HepG2 (cell line): ENCODE results near the gene MTRFR. TPM values are rescaled to one million over a fixed set of nuclear protein-coding genes. Genes with fewer than 3 reads are reported as not detected.

ENCODE experiments used
- AHR ChIP-seq: IDR thresholded peaks from 2 replicates; pipeline ENCODE4 v1.6.1; 2018; ENCODE audit warnings: missing genetic modification reagents, missing compliant biosample characterization
- ARID2 ChIP-seq: sonication (generic); formaldehyde crosslinking; IDR thresholded peaks from 2 replicates; pipeline ENCODE4 v1.8.1; 2022; ENCODE audit warnings: mild to moderate bottlenecking, missing genetic modification reagents, borderline replicate concordance
- EZH2 ChIP-seq: conservative IDR thresholded peaks from 2 replicates; pipeline ENCODE4 v1.6.1; 2012; ENCODE audit warnings: mild to moderate bottlenecking, low read depth, low read length, moderate library complexity
- FOXA1 ChIP-seq, 2 experiments: fragments of 450-650 bp in 1 of 2; sonication (generic) in 1 of 2; formaldehyde crosslinking in 1 of 2; IDR thresholded peaks; 2 replicates each; pipeline versions ENCODE4 v1.4.0 to v1.6.1; 2016 to 2020; ENCODE audit warnings: missing genetic modification reagents in 1 of 2
- GLMP ChIP-seq: sonication (generic); formaldehyde crosslinking; IDR thresholded peaks from 2 replicates; pipeline ENCODE4 v1.9.0; 2021; ENCODE audit warnings: missing genetic modification reagents, mild to moderate bottlenecking, borderline replicate concordance
- GTF2F1 ChIP-seq: fragments of 150-350 bp; IDR thresholded peaks from 2 replicates; pipeline ENCODE4 v1.6.1; 2014; ENCODE audit warnings: low read length
- HMGXB3 ChIP-seq: sonication (generic); formaldehyde crosslinking; IDR thresholded peaks from 2 replicates; pipeline ENCODE4 v1.4.0; 2020; ENCODE audit warnings: missing genetic modification reagents, borderline replicate concordance
- HNF1B ChIP-seq: sonication (generic); formaldehyde crosslinking; IDR thresholded peaks from 2 replicates; pipeline ENCODE4 v1.5.1; 2020; ENCODE audit warnings: mild to moderate bottlenecking, moderate library complexity, missing genetic modification reagents
- HNRNPUL1 ChIP-seq: fragments of 200-400 bp; formaldehyde crosslinking; IDR thresholded peaks from 2 replicates; pipeline ENCODE4 v1.6.1; 2017; ENCODE audit warnings: low read depth, mild to moderate bottlenecking, low read length, moderate library complexity
- ISX ChIP-seq: sonication (generic); formaldehyde crosslinking; conservative IDR thresholded peaks from 2 replicates; pipeline ENCODE4 v1.5.0; 2020; ENCODE audit warnings: missing genetic modification reagents
- MYPOP ChIP-seq: sonication (generic); formaldehyde crosslinking; IDR thresholded peaks from 2 replicates; pipeline ENCODE4 v1.8.1; 2023; ENCODE audit warnings: mild to moderate bottlenecking, moderate library complexity, missing genetic modification reagents
- SMAD1 ChIP-seq: sonication (generic); formaldehyde crosslinking; IDR thresholded peaks from 2 replicates; pipeline ENCODE4 v1.4.0; 2020; ENCODE audit warnings: missing genetic modification reagents, low read depth, mild to moderate bottlenecking, borderline replicate concordance
- STAG1 ChIP-seq: sonication (generic); formaldehyde crosslinking; IDR thresholded peaks from 2 replicates; pipeline ENCODE4 v1.4.0; 2020; ENCODE audit warnings: missing genetic modification reagents
- SUZ12 ChIP-seq: fragments of 150-350 bp; IDR thresholded peaks from 2 replicates; pipeline ENCODE4 v1.6.1; 2014; ENCODE audit warnings: low read depth, low read length
- TBP ChIP-seq: sonication (generic); formaldehyde crosslinking; IDR thresholded peaks from 2 replicates; pipeline ENCODE4 v1.5.0; 2020; ENCODE audit warnings: missing genetic modification reagents
- ZNF20 ChIP-seq: sonication (generic); formaldehyde crosslinking; IDR thresholded peaks from 2 replicates; pipeline ENCODE4 v1.4.0; 2020; ENCODE audit warnings: mild to moderate bottlenecking, moderate library complexity, missing genetic modification reagents
- ZNF276 ChIP-seq: sonication (generic); formaldehyde crosslinking; IDR thresholded peaks from 2 replicates; pipeline ENCODE4 v1.4.0; 2020; ENCODE audit warnings: mild to moderate bottlenecking, low read depth, missing genetic modification reagents
- ZNF333 ChIP-seq: sonication (generic); formaldehyde crosslinking; IDR thresholded peaks from 2 replicates; pipeline ENCODE4 v1.4.0; 2020; ENCODE audit warnings: mild to moderate bottlenecking, missing genetic modification reagents, borderline replicate concordance
- ZNF629 ChIP-seq: sonication (generic); formaldehyde crosslinking; conservative IDR thresholded peaks from 2 replicates; pipeline ENCODE4 v1.5.0; 2020; ENCODE audit warnings: missing genetic modification reagents
- polyA plus RNA-seq, 8 experiments: library from polyadenylated mRNA; depleted of rRNA in 3 of 8; stranded (reverse) in 7 of 8; unstranded in 1 of 8; fragments of >200 nt; fragmentation: Illumina TruSeq in 4 of 8; extraction: Trizol in 4 of 8; gene quantifications; 2 replicates each; pipeline versions ENCODE4 v1.2.1 to v1.2.3, GENCODE V29; 2011 to 2016; ENCODE audit warnings: low read depth in 4 of 8, missing spikeins in 1 of 8, mixed read lengths in 1 of 8; ENCODE audit not compliant: insufficient read depth in 1 of 8
- total RNA-seq, 5 experiments: library from RNA; depleted of rRNA; stranded (reverse); fragments of >200 nt; fragmentation: Illumina TruSeq; extraction: Trizol; gene quantifications; 2 replicates each; pipeline ENCODE4 v1.2.3, GENCODE V29; 2016; ENCODE audit warnings: low read depth in 1 of 5

MTRFR gene
- total and polyA plus RNA-seq, 2 of the 13 experiments (the other 11 are each of a cell fraction or from before 2014, with no cell fraction given): 7.1 to 9.9 TPM

GRCh38 chr12:123232807-123233504 is at the start of gene MTRFR, which contains the start of gene MPHOSPH9 (continued):
- TF ChIP-seq EZH2 (no peak), TBP (CRISPR knock-in tag) (no peak), AHR (CRISPR knock-in tag) (peak; percentile 61; the same call in 1 of the 2 replicates), GLMP (CRISPR knock-in tag) (no peak), FOXA1 (IDR thresholded peaks at IDR 0.05) (no peak), FOXA1 (CRISPR knock-in tag; IDR thresholded peaks at IDR 0.05) (peak; percentile 71), SMAD1 (CRISPR knock-in tag) (0 out of 2 replicates have a peak, but pooled peaks have one; percentile 54), ZNF20 (CRISPR knock-in tag) (no peak), ISX (no peak), HNRNPUL1 (peak; percentile 66; the same call in 1 of the 2 replicates), HNF1B (CRISPR knock-in tag) (peak; percentile 80), ZNF629 (CRISPR knock-in tag) (no peak; the same call in 1 of the 2 replicates), MYPOP (CRISPR knock-in tag) (peak; percentile 87), SUZ12 (no peak), ARID2 (CRISPR knock-in tag) (no peak), ZNF333 (0 out of 2 replicates have a peak, but pooled peaks have one; percentile 12), ZNF276 (peak; percentile 88), STAG1 (0 out of 2 replicates have a peak, but pooled peaks have one; percentile 20), GTF2F1 (peak; percentile 92), HMGXB3 (CRISPR knock-in tag) (peak; percentile 79; the same call in 1 of the 2 replicates)
